GM18520 (cell line): Measurements from ENCODE around the gene SMYD3.

Experiments
- ATAC-seq: cut with Tn5 transposase; IDR thresholded peaks from one replicate; pipeline ENCODE4 v1.9.1; 2021; ENCODE audit not compliant: unreplicated experiment

Gene SMYD3

GRCh38 chr1:245933431-245934045 lies 573.5 kb downstream of the SMYD3 start:
- ATAC-seq: no peak

DNA sequence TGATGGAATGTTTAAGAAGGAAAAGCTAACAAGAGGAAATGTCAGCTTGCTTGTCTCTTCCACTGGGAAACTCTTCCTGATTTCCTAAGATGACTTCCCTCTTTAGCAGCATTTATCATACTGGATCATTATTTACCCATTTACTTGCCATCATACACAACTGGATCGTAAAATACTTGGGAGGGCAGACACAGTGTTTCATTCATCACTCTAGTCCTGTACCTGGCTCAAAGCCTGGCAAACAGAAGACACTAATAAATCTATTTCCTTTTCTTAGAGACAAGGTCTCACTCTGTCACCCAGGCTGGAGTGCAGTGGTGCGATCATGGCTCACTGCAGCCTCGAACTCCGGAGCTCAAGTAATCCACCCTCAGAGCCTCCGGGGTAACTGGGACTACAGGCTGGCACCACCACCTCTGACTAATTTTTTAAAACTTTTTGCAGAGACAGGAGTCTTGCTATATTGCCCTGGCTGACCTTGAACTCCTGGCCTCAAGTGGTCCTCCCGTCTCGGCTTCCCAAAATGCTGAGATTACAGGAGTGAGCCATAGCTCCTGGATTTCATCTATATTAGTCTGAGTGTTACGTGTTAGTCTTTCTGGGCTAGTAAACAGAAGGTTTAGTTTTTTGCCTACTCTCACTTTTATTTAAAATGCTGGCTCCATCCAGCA lies 574.6 kb downstream of the SMYD3 start:
- no peak for ATAC-seq

- ATAC-seq: no peak
Observed at GRCh38 chr1:245931450-245931849, 575.6 kb downstream of the SMYD3 start.

DNA sequence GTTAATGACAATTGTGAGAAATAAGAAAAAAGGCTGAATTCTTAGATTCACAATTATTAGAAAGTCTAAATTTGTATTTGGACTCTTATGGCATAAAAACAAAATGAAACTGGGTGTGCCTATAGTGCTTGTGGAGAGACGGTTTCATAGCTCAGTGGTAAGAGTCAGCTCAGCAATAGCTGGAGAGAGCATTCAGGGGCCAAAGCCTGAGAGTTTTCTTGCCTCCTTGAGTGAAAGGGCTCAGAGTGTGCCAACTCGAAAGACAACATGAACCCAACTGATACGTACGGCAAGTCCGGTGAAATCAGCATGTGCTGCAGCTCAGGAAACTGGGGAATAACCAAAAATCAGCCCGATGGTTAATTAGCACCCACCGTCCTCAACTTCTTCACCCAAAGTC lies 577.9 kb downstream of the SMYD3 start:
- ATAC-seq: no peak

GRCh38 chr1:245926888-245927287 lies 580.2 kb downstream of the SMYD3 start:
- no peak for ATAC-seq

GRCh38 chr1:245923215-245923614 lies 583.9 kb downstream of the SMYD3 start:
- ATAC-seq: no peak

GRCh38 chr1:245921417-245921816 lies 585.7 kb downstream of the SMYD3 start:
- ATAC-seq: no peak

DNA sequence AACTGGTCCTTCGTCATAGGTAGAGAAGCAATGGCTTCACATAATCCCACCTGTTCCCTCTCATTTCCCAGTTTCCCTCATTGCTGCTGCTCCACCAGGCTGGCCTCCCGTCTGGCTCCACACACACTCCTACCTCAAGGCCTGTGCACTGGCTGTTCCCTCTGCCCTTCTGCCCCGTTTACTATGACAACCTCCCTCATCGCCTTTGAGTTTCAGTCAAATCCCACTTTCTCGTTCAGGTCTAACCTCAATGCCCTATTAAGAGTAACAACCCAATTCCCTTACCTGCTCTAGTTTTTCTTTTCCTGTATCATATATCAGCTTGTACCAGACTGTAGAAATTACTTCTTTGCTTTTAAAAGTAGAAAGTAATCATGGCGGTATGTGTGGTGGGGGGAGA lies 589.7 kb downstream of the SMYD3 start:
- no peak for ATAC-seq

DNA sequence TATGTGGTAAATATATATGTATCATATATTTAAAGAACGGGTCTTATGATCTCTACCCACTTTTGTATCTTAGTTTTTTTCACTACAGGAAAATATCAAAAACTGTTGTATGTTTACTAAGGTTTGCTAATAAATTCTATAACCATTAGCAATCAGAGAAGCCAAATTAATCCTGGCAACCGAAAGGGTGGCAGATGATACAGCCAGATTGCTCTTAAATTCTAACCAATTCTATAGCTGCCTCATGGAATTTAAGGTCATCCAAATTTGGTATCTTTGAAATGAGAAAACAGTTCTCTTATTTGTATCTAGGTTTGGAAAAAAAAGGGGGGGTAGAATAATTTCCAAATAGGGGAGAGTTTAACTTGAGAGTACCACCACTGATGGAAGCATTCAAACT lies 591.2 kb downstream of the SMYD3 start:
- ATAC-seq: no peak

- ATAC-seq: no peak
Observed at GRCh38 chr1:245915406-245915805, 591.7 kb downstream of the SMYD3 start.

DNA sequence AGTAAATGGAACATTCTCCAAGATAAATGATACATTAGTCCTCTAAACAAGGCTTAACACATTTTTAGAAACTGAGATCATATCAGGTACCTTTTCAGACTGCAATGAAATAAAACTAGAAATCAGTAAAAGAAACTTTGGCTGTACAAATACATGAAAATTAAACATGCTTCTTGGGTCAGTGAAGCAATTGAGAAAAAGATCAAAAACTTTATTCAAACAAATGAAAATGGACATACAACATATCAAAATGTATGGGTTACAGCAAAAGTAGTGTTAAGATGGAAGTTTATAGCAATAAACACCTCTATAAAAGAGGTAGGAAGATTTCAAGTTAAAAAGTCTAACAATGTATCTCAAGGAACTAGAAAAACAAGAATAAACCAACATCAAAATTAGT lies 598.5 kb downstream of the SMYD3 start:
- no peak for ATAC-seq

DNA sequence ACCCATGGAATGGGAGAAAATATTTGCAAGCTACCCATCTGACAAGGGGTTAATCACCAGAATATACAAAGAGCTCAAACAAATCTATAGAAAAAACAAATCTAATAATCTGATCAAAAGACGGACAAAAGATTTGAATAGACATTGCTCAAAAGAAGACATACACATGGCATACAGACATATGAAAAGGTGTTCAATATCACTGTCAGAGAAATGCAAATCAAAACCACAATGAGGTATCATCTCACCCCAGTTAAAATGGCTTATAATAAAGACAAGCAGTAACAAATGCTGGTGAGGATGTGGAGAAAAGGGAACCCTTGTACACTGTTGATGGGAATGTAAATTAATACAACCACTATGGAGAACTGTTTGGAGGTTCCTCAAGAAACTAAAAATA lies 600.9 kb downstream of the SMYD3 start:
- ATAC-seq: no peak

DNA sequence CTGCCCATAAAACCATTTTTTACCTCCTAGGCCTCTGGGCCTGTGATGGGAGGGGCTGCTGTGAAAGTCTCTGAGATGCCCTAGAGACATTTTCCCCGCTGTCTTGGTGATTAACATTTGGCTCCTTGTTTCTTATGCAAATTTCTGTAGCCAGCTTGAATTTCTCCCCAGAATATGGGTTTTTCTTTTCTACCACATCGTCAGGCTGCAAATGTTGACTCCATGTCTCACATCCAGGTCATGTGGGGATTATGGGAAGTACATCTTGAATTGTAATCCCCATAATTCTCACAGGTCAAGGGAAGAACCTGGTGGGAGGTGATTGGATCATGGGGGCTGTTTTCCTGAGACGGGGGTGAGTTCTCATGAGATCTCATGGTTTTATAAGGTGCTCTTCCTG lies 603.2 kb downstream of the SMYD3 start:
- ATAC-seq: no peak

DNA sequence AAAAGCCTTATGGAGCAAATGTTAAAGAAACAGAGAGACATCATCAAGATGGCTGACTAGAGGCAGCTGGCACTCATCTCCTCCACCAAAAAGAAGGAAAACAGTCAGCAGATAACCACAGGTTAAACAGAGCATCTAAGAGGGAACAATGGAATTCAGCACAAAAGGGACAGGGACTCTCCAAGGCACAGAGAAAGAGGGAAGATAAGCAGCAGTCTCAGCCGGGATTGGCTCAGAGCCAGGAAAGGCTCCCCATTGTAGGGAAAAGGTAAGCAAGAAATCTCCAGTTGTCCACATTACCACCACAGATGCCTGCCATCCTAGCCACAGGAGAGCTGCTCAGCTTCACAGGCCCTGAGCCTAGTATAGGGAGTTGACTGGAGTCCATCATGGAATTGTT lies 605.5 kb downstream of the SMYD3 start:
- ATAC-seq: no peak

DNA sequence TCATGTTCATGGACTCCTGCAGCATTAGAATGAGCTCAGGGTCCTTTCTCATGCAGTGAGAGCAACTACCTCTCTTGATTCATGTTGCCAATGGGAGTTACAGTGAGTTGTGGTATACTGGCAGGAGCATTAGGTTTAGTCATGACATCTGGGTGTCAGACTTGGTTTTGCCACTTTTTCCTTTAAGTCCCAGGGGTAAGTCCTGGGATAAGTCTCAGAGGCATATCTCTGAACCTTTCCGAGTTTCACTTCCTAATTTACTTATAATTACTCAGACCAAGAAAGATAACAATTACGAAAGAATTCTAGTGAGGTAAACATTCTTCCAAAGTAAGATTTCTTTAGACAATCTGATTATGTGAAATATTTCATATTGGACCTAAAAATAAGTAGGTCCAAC lies 606.0 kb downstream of the SMYD3 start:
- ATAC-seq: no peak

GRCh38 chr1:245898581-245898980 lies 608.5 kb downstream of the SMYD3 start:
- ATAC-seq: no peak

DNA sequence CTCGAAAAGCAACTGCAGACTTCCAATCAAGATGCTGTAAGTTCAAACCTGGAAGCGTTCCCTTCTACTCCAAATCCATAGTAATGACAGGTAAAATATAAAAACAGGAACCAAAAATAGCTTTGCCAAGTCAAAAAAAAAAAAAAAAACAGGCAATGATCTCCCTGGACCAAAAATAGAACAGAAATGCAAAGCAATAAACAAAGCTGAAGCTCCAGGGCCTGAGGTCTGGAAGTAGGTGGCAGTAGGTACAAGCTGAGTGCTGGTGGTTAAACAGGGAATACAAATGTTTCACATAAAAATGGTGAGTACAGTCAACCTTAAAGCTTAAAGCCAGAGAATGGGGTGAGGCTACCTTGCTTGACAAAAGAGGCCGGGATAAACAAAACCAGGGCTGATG lies 610.8 kb downstream of the SMYD3 start:
- ATAC-seq: no peak

- ATAC-seq: no peak
Observed at GRCh38 chr1:245895455-245895959, 611.6 kb downstream of the SMYD3 start.

- ATAC-seq: no peak
Observed at GRCh38 chr1:245894843-245895242, 612.2 kb downstream of the SMYD3 start.

DNA sequence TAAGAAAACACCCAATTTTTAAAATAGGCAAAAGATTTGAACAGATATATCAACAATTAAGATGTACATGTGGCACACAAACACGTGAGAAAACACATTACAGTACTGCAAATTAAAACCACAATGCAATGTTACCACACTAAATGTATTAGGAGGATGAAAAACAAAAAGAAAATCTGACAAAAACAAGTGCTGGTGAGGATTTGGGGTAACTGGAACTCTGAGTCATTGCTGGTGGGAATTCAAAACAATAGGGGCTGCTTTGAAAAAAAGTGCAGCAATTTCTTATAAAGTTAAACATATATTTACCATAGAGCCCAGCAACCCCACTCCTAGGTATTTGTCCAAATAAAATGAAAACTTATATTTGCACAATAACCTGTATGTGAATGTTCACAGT lies 614.1 kb downstream of the SMYD3 start:
- ATAC-seq: no peak

DNA sequence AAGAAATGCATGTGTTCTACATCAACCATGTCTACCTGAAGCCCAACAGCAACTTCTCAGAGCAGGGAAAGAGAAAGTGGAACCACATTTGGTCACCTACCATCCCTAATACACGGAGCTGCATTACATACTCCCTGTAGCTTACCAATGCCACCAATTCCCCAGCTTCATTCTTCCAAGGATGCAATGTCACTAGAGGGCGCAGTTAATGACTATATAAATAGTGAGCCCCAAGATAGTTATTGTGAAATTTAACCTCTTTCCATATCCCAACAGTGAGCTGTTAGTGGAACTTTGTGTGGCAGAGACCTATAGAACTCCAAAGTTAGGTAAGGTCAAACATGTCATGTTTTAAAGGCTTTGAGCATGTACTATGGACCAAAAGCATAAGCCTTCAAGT lies 618.3 kb downstream of the SMYD3 start:
- no peak for ATAC-seq

- ATAC-seq: no peak
Observed at GRCh38 chr1:245887829-245888228, 619.2 kb downstream of the SMYD3 start.
